ENCODE measurements around the gene RFNG.

Gene RFNG

GRCh38 chr17:81999976-82000802 is 51.4 kb downstream of the RFNG start:
- DNase-seq (ENCODE audit: low read depth) = no peak

- no peak for DNase-seq (ENCODE audit: low read depth)
These were observed 52.0 kb downstream of the RFNG start for GRCh38 chr17:81999587-81999975.

- DNase-seq (ENCODE audit: low read depth) = no peak
These were observed 52.7 kb downstream of the RFNG start for GRCh38 chr17:81998691-81999438.

GRCh38 chr17:81998212-81998611 is 53.4 kb downstream of the RFNG start:
- DNase-seq (ENCODE audit: low read depth) = no peak

Measured in fibroblast of the conjunctiva (primary cell).